Right atrium auricular region (tissue), 2 donors: ENCODE data around the gene ALAD. TPM values are rescaled to one million over a fixed set of nuclear protein-coding genes. Genes with fewer than 3 reads are reported as not detected.
"Not testable (repeated sequence)": the region's sequence is repeated elsewhere in the genome, so short reads cannot be mapped to it uniquely, and the experiment has no call there.

Experiments used
- DNase-seq: peaks from one replicate; pipeline ENCODE4 v3.0.0-alpha.2; 2019; ENCODE audit warnings: low spot score
- H3K27ac ChIP-seq, 2 donors: fragments of 200-600 bp; sonication (generic); 1 replicate in 1 of 2; 2 replicates in 1 of 2; pipeline ENCODE4 v1.5.1; 2016 to 2019
- H3K27me3 ChIP-seq, 2 donors: fragments of 200-600 bp; sonication (generic); one replicate each; pipeline versions ENCODE4 v1.5.1 to v1.6.0; 2017 to 2019
- H3K36me3 ChIP-seq: fragments of 200-600 bp; sonication (generic); one replicate; pipeline ENCODE4 v1.5.1; 2016
- H3K4me1 ChIP-seq, 2 donors: fragments of 200-600 bp; sonication (generic); one replicate each; pipeline versions ENCODE4 v1.5.1 to v1.6.0; 2017 to 2019
- H3K4me3 ChIP-seq, 2 donors: fragments of 200-600 bp; sonication (generic); 1 replicate in 1 of 2; 2 replicates in 1 of 2; pipeline ENCODE4 v1.5.1; 2017 to 2019; ENCODE audit warnings: mild to moderate bottlenecking in 1 of 2, moderate library complexity in 1 of 2
- H3K9me3 ChIP-seq, 2 donors: fragments of 200-600 bp; sonication (generic); one replicate each; pipeline ENCODE4 v1.5.1; 2019
- total RNA-seq, 2 donors: library from RNA; depleted of rRNA; stranded (reverse); fragments of >200 nt; gene quantifications; one replicate each; pipeline ENCODE4 v1.1.0, GENCODE V29; 2016
- TF ChIP-seq, protein P1 (sequence below), 2 donors: fragments of 200-600 bp; sonication (generic); IDR thresholded peaks; one replicate each; pipeline ENCODE4 v1.5.1; 2019; ENCODE audit warnings: antibody characterized with exemption in 2 of 2

Gene ALAD
- total RNA-seq, 2 donors from 2014 or later = 16.2 to 17.8 TPM

DNA sequence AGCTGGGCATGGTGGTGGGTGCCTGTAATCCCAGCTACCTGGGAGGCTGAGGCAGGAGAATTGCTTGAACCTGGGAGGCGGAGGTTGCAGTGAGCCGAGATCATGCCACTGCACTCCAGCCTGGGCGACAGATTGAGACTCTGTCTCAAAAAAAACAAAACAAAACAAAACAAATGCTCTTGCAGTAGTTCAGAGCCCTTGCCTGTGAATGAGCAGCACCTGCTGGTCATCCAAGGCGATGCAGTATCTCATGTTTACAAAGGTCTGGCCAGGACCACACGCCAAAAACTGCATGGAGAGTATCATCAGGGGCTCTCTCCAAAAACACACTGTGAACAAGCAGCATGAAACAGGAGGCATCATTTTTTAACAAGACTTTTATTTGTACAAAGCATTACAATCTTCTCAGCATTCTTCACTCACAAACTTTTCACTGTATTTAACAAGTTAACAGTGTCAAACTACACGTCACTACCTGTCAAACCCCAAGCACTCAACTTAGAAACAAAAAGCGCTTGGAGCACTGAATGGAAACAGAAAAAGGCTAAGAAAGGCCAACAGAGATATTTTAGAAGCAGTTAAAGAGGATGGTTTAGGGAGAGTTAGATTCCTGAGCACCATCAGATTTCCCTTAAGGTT is 5.9 kb upstream of the ALAD start:
- H3K27me3 ChIP-seq, H3K4me3 ChIP-seq, H3K27ac ChIP-seq, H3K9me3 ChIP-seq: not testable (repeated sequence)
- DNase-seq = peak; percentile 73
- TF ChIP-seq, protein P1, sequence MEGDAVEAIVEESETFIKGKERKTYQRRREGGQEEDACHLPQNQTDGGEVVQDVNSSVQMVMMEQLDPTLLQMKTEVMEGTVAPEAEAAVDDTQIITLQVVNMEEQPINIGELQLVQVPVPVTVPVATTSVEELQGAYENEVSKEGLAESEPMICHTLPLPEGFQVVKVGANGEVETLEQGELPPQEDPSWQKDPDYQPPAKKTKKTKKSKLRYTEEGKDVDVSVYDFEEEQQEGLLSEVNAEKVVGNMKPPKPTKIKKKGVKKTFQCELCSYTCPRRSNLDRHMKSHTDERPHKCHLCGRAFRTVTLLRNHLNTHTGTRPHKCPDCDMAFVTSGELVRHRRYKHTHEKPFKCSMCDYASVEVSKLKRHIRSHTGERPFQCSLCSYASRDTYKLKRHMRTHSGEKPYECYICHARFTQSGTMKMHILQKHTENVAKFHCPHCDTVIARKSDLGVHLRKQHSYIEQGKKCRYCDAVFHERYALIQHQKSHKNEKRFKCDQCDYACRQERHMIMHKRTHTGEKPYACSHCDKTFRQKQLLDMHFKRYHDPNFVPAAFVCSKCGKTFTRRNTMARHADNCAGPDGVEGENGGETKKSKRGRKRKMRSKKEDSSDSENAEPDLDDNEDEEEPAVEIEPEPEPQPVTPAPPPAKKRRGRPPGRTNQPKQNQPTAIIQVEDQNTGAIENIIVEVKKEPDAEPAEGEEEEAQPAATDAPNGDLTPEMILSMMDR (IDR thresholded peaks at IDR 0.05) = peak; percentile 66 to 78
- H3K36me3 ChIP-seq = peaks cover 21% of the 10 kb centered on the region
- peaks cover 0 to 22% of the 10 kb centered on the region in 2 donors for H3K4me1 ChIP-seq

DNA sequence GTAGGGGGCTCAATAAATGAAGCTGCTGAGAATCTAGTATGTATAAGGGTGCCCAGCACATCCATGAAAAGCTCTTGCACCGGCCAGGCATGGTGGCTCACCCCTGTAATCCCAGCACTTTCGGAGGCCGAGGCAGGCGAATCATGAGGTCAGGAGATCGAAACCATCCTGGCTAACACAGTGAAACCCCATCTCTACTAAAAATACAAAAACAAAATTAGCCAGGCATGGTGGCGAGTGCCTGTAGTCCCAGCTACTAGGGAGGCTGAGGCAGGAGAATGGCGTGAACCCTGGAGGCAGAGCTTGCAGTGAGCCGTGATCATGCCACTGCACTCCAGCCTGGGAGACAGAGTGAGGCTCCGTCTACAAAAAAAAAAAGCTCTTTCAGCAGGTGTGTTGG is 5.3 kb upstream of the ALAD start:
- DNase-seq, H3K4me3 ChIP-seq, H3K9me3 ChIP-seq, H3K27me3 ChIP-seq, H3K27ac ChIP-seq: not testable (repeated sequence)
- H3K36me3 ChIP-seq = peaks cover 21% of the 10 kb centered on the region
- peaks cover 0 to 22% of the 10 kb centered on the region in 2 donors for H3K4me1 ChIP-seq

DNA sequence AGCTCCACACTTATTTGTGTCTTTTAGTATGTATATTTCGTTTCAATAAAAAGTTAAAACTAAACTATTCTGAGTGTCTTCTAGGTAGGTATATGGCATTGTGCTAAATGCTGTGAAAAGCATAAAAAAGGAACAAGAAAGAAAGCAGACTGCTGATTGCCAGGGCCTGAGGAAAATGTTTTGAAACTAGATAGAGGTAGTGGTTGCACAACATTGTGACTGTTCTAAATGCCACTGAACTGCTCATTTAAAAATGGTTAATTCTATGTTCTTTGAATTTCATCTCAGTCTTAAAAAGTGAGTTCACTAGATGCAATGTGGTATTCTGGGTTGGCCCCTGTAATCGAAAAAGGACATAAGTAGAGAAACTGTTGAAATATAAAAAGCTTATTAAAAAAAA is 2.6 kb upstream of the ALAD start:
- peaks cover 17% of the 10 kb centered on the region for H3K36me3 ChIP-seq
- DNase-seq = no peak
- no peak overlapping the region for H3K27ac ChIP-seq
- H3K27me3 ChIP-seq = no peaks in the 10 kb centered on the region
- no peaks in the 10 kb centered on the region for H3K9me3 ChIP-seq
- no peak overlapping the region for H3K4me3 ChIP-seq
- H3K4me1 ChIP-seq = peaks cover 0 to 30% of the 10 kb centered on the region in 2 donors
- TF ChIP-seq, protein P1 (IDR thresholded peaks at IDR 0.05) = no peak

DNA sequence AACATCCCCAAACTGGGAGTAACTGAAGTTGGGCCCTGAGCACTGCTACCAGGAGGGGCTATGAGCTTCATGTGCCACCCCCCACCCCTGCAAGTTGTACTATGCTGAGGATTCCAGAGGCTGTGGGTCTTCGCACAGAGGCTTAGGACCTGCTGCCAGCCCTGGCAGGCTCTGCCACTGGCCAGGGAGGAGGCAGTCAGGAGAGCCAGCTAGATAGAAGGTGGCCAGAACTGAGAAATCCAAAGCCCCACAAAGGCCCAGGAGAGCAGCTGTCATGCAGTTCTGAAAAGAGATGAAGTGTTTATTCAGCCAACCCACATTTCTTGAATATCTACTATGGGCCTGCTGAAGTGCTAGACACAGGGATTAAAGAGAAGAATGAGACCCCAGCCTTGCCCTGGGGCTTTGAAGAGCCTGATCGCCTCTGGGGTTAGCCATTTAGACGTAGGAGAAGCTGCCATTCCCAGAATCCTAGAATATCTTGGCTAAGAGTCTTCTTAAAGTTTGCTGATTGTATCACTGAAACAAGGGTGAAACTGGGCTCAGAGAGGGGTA is 1.4 kb downstream of the ALAD start:
- TF ChIP-seq, protein P1 (IDR thresholded peaks at IDR 0.05) = no peak
- H3K4me3 ChIP-seq = no peak overlapping the region

DNA sequence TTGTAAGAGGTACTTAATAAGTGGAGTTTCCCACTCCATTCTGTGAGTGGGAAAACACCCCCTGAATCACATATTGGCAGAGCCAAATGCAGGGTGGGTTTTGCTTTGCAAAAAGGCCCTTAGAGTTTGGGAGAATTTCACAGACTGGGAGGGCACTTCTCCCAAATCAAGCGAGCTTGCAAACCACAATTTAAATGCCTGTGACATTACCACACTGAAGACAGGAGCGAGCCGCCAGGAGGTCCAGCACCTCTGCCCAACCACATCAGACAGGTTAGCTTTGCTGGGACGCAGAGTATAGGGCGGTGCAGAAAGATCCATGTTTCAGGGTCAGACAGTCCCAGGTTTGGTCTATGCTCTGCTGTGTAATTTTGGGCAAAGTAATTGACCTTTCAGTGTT is 2.3 kb downstream of the ALAD start:
- Histone ChIP-seq H3K27ac (no peak overlapping the region), H3K36me3 (no peaks in the 10 kb centered on the region), H3K4me3 (no peak overlapping the region), H3K9me3 (no peaks in the 10 kb centered on the region), H3K4me1 (peaks cover 0 to 31% of the 10 kb centered on the region in 2 donors), H3K27me3 (no peaks in the 10 kb centered on the region)
- DNase-seq = no peak
- TF ChIP-seq, protein P1 (IDR thresholded peaks at IDR 0.05) = no peak

More for the DNA sequence above, 1.4 kb downstream of the ALAD start:
- H3K27ac ChIP-seq = no peak overlapping the region
- no peaks in the 10 kb centered on the region for H3K27me3 ChIP-seq
- H3K36me3 ChIP-seq = no peaks in the 10 kb centered on the region
- DNase-seq = no peak
- peaks cover 0 to 31% of the 10 kb centered on the region in 2 donors for H3K4me1 ChIP-seq
- no peaks in the 10 kb centered on the region for H3K9me3 ChIP-seq

DNA sequence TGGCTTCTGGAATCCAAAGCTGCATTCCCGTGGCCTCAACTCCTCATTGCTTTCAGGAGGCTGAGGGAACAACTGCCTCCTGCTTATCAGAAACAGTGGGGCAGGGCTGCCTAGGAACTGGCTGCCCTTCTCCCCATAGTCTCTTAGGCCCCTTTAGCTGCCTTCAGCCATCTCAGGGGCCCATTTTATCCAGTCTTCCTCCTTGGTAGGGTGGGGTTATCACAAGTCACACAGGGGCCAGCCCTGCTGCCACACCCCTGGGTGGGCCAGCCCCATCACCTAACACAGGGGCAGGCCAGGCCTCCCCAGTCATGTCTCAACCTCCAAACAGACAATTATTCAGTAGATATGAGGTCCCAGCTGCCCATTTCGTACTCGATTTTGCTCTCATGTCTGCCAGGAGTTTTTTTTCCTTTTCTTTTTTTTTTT is 3.9 kb downstream of the ALAD start:
- peaks cover 4% of the 10 kb centered on the region for H3K36me3 ChIP-seq
- TF ChIP-seq, protein P1 (IDR thresholded peaks at IDR 0.05) = no peak

More for the DNA sequence above, 3.9 kb downstream of the ALAD start:
- no peak overlapping the region for H3K27ac ChIP-seq
- DNase-seq = no peak
- peaks cover 0 to 31% of the 10 kb centered on the region in 2 donors for H3K4me1 ChIP-seq
- H3K27me3 ChIP-seq = no peaks in the 10 kb centered on the region
- H3K9me3 ChIP-seq = no peaks in the 10 kb centered on the region
- no peak overlapping the region for H3K4me3 ChIP-seq
